ENCODE results near the gene IL1RAPL1. TPM values are rescaled to one million over a fixed set of nuclear protein-coding genes. Genes with fewer than 3 reads are reported as not detected.

Gene IL1RAPL1
- total and polyA plus RNA-seq, 2 experiments from 2014 or later, result 0.18 to 0.49 TPM

DNA sequence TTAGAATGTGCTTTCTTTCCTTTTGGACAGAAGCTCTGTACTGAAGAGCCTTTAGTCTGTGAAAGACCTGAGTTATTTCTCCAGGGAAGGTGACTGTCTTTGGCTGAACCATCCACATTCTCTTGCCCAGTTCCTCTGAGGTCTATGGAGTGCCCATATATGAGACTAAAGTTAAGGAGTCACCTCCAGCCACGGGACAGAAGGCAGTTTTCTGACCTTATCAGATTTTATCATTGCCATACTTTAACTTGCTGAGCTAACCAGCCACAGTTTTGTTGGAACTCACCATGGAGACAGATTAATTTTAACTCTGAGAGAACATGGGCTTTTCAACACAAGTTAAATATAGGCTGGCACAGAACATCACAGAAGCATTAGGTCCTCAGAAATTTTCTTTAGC lies 26.3 kb downstream of the IL1RAPL1 start:
- H3K36me3 ChIP-seq (ENCODE audit: insufficient read depth), result no peaks in the 10 kb centered on the region
- no peak overlapping the region for H3K4me3 Mint-ChIP-seq
- H3K9me3 Mint-ChIP-seq, result no peaks in the 10 kb centered on the region
- no peak overlapping the region for H3K27ac ChIP-seq (ENCODE audit: low read depth)
- no peaks in the 10 kb centered on the region for H3K4me1 Mint-ChIP-seq
- H3K27ac Mint-ChIP-seq, result no peak overlapping the region
- H4K20me1 ChIP-seq (replicated peaks; ENCODE audit: insufficient read depth), result no peaks in the 10 kb centered on the region
- DNase-seq (ENCODE audit: low spot score), result no peak
- no peak overlapping the region for H2AFZ ChIP-seq
- no peak overlapping the region for H3K4me3 ChIP-seq
- ATAC-seq, result no peak
- H3K9me2 ChIP-seq (ENCODE audit: insufficient read depth), result no peaks in the 10 kb centered on the region
- H3K27me3 Mint-ChIP-seq (ENCODE audit: insufficient read depth, low read depth, poor library complexity), result peaks cover 2% of the 10 kb centered on the region
- H3K27me3 ChIP-seq (ENCODE audit: insufficient read depth), result no peaks in the 10 kb centered on the region
- H3K4me2 ChIP-seq, result no peak overlapping the region
- H3K36me3 Mint-ChIP-seq (ENCODE audit: low read depth), result no peaks in the 10 kb centered on the region
- H3F3A ChIP-seq (replicated peaks; ENCODE audit: low read depth), result no peaks in the 10 kb centered on the region
- H3K79me2 ChIP-seq (replicated peaks; ENCODE audit: insufficient read depth), result no peaks in the 10 kb centered on the region
- no peaks in the 10 kb centered on the region for H3K4me1 ChIP-seq (ENCODE audit: insufficient read depth)
- TF ChIP-seq JUNB (IDR thresholded peaks at IDR 0.05; ENCODE audit: unreplicated experiment), result no peak
- no peak for TF ChIP-seq STAT1 (IDR thresholded peaks at IDR 0.05; ENCODE audit: unreplicated experiment)
- TF ChIP-seq, protein P1, sequence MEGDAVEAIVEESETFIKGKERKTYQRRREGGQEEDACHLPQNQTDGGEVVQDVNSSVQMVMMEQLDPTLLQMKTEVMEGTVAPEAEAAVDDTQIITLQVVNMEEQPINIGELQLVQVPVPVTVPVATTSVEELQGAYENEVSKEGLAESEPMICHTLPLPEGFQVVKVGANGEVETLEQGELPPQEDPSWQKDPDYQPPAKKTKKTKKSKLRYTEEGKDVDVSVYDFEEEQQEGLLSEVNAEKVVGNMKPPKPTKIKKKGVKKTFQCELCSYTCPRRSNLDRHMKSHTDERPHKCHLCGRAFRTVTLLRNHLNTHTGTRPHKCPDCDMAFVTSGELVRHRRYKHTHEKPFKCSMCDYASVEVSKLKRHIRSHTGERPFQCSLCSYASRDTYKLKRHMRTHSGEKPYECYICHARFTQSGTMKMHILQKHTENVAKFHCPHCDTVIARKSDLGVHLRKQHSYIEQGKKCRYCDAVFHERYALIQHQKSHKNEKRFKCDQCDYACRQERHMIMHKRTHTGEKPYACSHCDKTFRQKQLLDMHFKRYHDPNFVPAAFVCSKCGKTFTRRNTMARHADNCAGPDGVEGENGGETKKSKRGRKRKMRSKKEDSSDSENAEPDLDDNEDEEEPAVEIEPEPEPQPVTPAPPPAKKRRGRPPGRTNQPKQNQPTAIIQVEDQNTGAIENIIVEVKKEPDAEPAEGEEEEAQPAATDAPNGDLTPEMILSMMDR (conservative IDR thresholded peaks at IDR 0.05; ENCODE audit: low read depth in 2 of 2), result no peak
- TF ChIP-seq, protein P2, sequence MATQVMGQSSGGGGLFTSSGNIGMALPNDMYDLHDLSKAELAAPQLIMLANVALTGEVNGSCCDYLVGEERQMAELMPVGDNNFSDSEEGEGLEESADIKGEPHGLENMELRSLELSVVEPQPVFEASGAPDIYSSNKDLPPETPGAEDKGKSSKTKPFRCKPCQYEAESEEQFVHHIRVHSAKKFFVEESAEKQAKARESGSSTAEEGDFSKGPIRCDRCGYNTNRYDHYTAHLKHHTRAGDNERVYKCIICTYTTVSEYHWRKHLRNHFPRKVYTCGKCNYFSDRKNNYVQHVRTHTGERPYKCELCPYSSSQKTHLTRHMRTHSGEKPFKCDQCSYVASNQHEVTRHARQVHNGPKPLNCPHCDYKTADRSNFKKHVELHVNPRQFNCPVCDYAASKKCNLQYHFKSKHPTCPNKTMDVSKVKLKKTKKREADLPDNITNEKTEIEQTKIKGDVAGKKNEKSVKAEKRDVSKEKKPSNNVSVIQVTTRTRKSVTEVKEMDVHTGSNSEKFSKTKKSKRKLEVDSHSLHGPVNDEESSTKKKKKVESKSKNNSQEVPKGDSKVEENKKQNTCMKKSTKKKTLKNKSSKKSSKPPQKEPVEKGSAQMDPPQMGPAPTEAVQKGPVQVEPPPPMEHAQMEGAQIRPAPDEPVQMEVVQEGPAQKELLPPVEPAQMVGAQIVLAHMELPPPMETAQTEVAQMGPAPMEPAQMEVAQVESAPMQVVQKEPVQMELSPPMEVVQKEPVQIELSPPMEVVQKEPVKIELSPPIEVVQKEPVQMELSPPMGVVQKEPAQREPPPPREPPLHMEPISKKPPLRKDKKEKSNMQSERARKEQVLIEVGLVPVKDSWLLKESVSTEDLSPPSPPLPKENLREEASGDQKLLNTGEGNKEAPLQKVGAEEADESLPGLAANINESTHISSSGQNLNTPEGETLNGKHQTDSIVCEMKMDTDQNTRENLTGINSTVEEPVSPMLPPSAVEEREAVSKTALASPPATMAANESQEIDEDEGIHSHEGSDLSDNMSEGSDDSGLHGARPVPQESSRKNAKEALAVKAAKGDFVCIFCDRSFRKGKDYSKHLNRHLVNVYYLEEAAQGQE (IDR thresholded peaks at IDR 0.05; ENCODE audit: unreplicated experiment), result no peak
- TF ChIP-seq, protein P3, sequence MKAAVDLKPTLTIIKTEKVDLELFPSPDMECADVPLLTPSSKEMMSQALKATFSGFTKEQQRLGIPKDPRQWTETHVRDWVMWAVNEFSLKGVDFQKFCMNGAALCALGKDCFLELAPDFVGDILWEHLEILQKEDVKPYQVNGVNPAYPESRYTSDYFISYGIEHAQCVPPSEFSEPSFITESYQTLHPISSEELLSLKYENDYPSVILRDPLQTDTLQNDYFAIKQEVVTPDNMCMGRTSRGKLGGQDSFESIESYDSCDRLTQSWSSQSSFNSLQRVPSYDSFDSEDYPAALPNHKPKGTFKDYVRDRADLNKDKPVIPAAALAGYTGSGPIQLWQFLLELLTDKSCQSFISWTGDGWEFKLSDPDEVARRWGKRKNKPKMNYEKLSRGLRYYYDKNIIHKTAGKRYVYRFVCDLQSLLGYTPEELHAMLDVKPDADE (IDR thresholded peaks at IDR 0.05), result no peak
- TF ChIP-seq CREB1 (CRISPR knock-in tag; IDR thresholded peaks at IDR 0.05; ENCODE audit: low read depth), result no peak
- TF ChIP-seq EZH2phosphoT487 (IDR thresholded peaks at IDR 0.05; ENCODE audit: unreplicated experiment), result no peak
- TF ChIP-seq EZH2 (IDR thresholded peaks at IDR 0.05; ENCODE audit: low read depth, unreplicated experiment), result no peak
- no peak for TF ChIP-seq POLR2AphosphoS5 (IDR thresholded peaks at IDR 0.05; ENCODE audit: low read depth)
- TF ChIP-seq ZNF114 (CRISPR knock-in tag; IDR thresholded peaks at IDR 0.05), result no peak
- no peak for TF ChIP-seq ZNF331 (CRISPR knock-in tag; IDR thresholded peaks at IDR 0.05; ENCODE audit: low read depth)
- TF ChIP-seq, protein P4, sequence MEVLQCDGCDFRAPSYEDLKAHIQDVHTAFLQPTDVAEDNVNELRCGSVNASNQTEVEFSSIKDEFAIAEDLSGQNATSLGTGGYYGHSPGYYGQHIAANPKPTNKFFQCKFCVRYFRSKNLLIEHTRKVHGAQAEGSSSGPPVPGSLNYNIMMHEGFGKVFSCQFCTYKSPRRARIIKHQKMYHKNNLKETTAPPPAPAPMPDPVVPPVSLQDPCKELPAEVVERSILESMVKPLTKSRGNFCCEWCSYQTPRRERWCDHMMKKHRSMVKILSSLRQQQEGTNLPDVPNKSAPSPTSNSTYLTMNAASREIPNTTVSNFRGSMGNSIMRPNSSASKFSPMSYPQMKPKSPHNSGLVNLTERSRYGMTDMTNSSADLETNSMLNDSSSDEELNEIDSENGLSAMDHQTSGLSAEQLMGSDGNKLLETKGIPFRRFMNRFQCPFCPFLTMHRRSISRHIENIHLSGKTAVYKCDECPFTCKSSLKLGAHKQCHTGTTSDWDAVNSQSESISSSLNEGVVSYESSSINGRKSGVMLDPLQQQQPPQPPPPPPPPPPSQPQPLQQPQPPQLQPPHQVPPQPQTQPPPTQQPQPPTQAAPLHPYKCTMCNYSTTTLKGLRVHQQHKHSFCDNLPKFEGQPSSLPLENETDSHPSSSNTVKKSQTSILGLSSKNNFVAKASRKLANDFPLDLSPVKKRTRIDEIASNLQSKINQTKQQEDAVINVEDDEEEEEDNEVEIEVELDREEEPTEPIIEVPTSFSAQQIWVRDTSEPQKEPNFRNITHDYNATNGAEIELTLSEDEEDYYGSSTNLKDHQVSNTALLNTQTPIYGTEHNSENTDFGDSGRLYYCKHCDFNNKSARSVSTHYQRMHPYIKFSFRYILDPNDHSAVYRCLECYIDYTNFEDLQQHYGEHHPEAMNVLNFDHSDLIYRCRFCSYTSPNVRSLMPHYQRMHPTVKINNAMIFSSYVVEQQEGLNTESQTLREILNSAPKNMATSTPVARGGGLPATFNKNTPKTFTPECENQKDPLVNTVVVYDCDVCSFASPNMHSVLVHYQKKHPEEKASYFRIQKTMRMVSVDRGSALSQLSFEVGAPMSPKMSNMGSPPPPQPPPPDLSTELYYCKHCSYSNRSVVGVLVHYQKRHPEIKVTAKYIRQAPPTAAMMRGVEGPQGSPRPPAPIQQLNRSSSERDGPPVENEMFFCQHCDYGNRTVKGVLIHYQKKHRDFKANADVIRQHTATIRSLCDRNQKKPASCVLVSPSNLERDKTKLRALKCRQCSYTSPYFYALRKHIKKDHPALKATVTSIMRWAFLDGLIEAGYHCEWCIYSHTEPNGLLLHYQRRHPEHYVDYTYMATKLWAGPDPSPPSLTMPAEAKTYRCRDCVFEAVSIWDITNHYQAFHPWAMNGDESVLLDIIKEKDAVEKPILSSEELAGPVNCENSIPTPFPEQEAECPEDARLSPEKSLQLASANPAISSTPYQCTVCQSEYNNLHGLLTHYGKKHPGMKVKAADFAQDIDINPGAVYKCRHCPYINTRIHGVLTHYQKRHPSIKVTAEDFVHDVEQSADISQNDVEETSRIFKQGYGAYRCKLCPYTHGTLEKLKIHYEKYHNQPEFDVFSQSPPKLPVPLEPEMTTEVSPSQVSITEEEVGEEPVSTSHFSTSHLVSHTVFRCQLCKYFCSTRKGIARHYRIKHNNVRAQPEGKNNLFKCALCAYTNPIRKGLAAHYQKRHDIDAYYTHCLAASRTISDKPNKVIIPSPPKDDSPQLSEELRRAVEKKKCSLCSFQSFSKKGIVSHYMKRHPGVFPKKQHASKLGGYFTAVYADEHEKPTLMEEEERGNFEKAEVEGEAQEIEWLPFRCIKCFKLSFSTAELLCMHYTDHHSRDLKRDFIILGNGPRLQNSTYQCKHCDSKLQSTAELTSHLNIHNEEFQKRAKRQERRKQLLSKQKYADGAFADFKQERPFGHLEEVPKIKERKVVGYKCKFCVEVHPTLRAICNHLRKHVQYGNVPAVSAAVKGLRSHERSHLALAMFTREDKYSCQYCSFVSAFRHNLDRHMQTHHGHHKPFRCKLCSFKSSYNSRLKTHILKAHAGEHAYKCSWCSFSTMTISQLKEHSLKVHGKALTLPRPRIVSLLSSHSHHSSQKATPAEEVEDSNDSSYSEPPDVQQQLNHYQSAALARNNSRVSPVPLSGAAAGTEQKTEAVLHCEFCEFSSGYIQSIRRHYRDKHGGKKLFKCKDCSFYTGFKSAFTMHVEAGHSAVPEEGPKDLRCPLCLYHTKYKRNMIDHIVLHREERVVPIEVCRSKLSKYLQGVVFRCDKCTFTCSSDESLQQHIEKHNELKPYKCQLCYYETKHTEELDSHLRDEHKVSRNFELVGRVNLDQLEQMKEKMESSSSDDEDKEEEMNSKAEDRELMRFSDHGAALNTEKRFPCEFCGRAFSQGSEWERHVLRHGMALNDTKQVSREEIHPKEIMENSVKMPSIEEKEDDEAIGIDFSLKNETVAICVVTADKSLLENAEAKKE (CRISPR knock-in tag; IDR thresholded peaks at IDR 0.05), result no peak
- no peak for TF ChIP-seq NANOG (IDR thresholded peaks at IDR 0.05; ENCODE audit: borderline replicate concordance)

Measured in GM23338 (cell line).